Measurements from ENCODE around the gene ANKRD23.

Gene ANKRD23

DNA sequence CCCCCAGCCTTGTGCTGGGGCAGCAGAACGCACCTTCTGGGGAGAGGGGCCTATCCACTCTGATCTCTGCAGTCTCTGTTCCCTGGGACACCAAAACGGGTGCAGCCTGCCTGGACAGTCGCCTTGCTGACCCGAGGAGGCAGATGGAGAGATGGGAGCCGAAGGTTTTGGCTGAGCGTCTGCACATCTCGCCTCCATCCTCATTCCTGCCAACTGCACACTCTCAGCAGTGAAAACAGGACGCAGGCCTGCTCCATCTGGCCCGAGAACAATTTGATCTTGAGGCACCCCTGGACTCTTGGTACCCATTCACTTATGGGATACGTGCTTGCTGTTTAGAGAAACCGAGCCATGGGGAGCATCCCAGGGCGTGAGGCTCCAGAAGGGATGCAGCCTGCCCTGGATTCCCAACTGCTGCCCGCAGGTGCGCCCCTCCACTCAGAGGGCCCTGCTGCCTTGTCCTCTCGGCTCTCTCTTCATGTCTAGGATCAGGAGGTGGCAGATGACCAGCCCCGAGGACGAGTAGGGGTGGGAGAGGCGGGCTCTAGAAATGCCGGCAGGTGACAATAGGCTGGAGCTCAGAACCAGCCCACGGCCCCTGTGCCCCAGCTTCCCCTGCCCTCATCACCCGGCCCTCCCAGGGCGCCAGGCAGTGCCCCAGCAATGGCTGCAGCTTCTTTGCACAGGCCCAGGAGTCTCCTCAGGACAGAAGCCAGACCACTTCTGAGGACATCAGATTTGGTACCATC lies 35.1 kb upstream of the ANKRD23 start:
- H3K36me3 ChIP-seq (ENCODE audit: control insufficient read depth, insufficient read depth, low read length): no peaks in the 10 kb centered on the region
- no peak for DNase-seq (ENCODE audit: extremely low read depth, insufficient read length)
- H3K27me3 ChIP-seq (replicated peaks; ENCODE audit: control insufficient read depth, insufficient read depth, low read length): no peaks in the 10 kb centered on the region; the same call in 1 of the 2 replicates
- TF ChIP-seq, protein P1, sequence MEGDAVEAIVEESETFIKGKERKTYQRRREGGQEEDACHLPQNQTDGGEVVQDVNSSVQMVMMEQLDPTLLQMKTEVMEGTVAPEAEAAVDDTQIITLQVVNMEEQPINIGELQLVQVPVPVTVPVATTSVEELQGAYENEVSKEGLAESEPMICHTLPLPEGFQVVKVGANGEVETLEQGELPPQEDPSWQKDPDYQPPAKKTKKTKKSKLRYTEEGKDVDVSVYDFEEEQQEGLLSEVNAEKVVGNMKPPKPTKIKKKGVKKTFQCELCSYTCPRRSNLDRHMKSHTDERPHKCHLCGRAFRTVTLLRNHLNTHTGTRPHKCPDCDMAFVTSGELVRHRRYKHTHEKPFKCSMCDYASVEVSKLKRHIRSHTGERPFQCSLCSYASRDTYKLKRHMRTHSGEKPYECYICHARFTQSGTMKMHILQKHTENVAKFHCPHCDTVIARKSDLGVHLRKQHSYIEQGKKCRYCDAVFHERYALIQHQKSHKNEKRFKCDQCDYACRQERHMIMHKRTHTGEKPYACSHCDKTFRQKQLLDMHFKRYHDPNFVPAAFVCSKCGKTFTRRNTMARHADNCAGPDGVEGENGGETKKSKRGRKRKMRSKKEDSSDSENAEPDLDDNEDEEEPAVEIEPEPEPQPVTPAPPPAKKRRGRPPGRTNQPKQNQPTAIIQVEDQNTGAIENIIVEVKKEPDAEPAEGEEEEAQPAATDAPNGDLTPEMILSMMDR (IDR thresholded peaks at IDR 0.05; ENCODE audit: insufficient read depth, low read length, poor library complexity, severe bottlenecking): no peak
- no peak overlapping the region for H3K4me3 ChIP-seq (replicated peaks; ENCODE audit: low read depth, low read length)

- Histone ChIP-seq H3K27me3 (replicated peaks; ENCODE audit: control insufficient read depth, insufficient read depth, low read length) (no peaks in the 10 kb centered on the region; the same call in 1 of the 2 replicates), H3K4me3 (replicated peaks; ENCODE audit: low read depth, low read length) (no peak overlapping the region), H3K36me3 (ENCODE audit: control insufficient read depth, insufficient read depth, low read length) (no peaks in the 10 kb centered on the region)
- TF ChIP-seq, protein P1 (IDR thresholded peaks at IDR 0.05; ENCODE audit: insufficient read depth, low read length, poor library complexity, severe bottlenecking): no peak
- no peak for DNase-seq (ENCODE audit: extremely low read depth, insufficient read length)
Measured at GRCh38 chr2:96878171-96878570, 34.4 kb upstream of the ANKRD23 start.

GRCh38 chr2:96877631-96878092 lies 33.8 kb upstream of the ANKRD23 start:
- Histone ChIP-seq H3K27me3 (replicated peaks; ENCODE audit: control insufficient read depth, insufficient read depth, low read length) (no peaks in the 10 kb centered on the region; the same call in 1 of the 2 replicates), H3K4me3 (replicated peaks; ENCODE audit: low read depth, low read length) (no peak overlapping the region), H3K36me3 (ENCODE audit: control insufficient read depth, insufficient read depth, low read length) (no peaks in the 10 kb centered on the region)
- TF ChIP-seq, protein P1 (IDR thresholded peaks at IDR 0.05; ENCODE audit: insufficient read depth, low read length, poor library complexity, severe bottlenecking): no peak
- DNase-seq (ENCODE audit: extremely low read depth, insufficient read length): no peak

DNA sequence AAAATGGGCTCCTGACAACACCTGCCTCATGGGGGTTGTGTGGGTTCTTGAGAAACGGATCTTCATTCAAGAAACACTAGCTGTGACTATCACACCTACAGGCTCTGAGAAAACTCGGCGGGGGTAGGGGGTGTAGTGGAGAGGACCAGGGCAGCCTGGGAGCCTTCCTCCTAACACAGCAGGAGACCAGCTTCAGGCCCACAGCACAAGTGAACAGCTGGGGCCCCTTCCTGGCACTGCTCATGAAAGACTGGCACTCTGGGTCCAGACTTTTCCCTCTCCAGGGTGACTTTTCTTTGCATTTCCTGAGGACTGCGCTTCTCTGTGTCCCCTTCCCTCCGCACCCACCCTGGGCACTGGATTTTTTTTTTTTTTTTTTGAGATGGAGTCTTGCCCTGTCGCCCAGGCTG lies 33.2 kb upstream of the ANKRD23 start:
- TF ChIP-seq, protein P1 (IDR thresholded peaks at IDR 0.05; ENCODE audit: insufficient read depth, low read length, poor library complexity, severe bottlenecking): no peak
- H3K4me3 ChIP-seq (replicated peaks; ENCODE audit: low read depth, low read length): no peak overlapping the region

DNA sequence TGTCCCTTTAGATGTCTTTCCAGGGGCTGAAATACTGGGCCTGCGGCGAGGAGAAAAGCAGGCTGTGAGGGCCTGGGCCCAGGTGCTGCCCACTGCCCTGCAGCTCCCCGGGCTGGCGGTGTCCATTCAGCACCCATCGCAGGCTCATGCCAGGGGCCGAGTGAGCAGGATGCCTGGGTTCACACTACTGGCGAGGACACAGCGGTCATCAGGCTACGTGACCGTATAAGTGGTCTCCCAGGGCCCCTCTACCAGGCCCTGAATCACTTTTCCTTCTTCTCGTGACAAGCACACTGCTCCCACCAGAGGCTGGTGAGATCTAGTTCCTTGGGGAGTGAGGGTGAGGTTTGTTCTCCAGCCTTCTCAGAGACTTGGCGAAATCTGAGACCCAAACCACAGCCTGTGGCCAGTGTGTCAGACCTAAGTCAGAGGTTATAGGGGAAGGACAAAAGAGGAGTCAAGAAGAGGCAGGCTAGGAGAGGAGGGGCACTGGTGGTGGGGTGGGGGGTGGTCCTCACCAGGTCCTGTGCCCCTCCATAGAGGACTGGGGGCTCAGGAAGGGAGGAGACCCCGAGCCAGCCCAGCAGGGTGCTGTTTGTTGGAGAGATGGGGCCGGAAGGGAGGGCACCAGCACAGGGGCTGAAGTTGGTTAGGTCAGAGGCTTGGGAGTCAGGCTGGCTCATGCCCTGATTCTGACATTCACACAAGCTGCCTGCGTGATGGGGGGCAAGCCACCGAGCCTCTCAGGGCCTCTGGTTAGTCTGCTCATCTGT lies 32.6 kb upstream of the ANKRD23 start:
- H3K4me3 ChIP-seq (replicated peaks; ENCODE audit: low read depth, low read length): no peak overlapping the region
- no peak for DNase-seq (ENCODE audit: extremely low read depth, insufficient read length)
- H3K27me3 ChIP-seq (replicated peaks; ENCODE audit: control insufficient read depth, insufficient read depth, low read length): no peaks in the 10 kb centered on the region; the same call in 1 of the 2 replicates
- TF ChIP-seq, protein P1 (IDR thresholded peaks at IDR 0.05; ENCODE audit: insufficient read depth, low read length, poor library complexity, severe bottlenecking): no peak
- no peaks in the 10 kb centered on the region for H3K36me3 ChIP-seq (ENCODE audit: control insufficient read depth, insufficient read depth, low read length)

More for the DNA sequence above, 33.2 kb upstream of the ANKRD23 start:
- Histone ChIP-seq H3K27me3 (replicated peaks; ENCODE audit: control insufficient read depth, insufficient read depth, low read length) (no peaks in the 10 kb centered on the region; the same call in 1 of the 2 replicates), H3K36me3 (ENCODE audit: control insufficient read depth, insufficient read depth, low read length) (no peaks in the 10 kb centered on the region)
- no peak for DNase-seq (ENCODE audit: extremely low read depth, insufficient read length)
